Right lobe of liver (tissue), 4 donors: ENCODE results near the gene OR2F2.

Source experiments
- CTCF ChIP-seq, 4 donors: fragments of 200-600 bp in 3 of 4; fragments of 450-650 bp in 1 of 4; IDR thresholded peaks; one replicate each; pipeline versions ENCODE4 v1.5.1 to v1.8.0; 2016 to 2022; ENCODE audit warnings: antibody characterized with exemption in 4 of 4, mild to moderate bottlenecking in 2 of 4
- POLR2A ChIP-seq: fragments of 450-650 bp; IDR thresholded peaks from one replicate; pipeline ENCODE4 v1.6.1; 2017; ENCODE audit warnings: antibody characterized with exemption, mild to moderate bottlenecking
- donor health status: DM: no; HTN: no; CAD: no.
- donor health status: DM: no; HTN: no; CAD: no.
- donor health status: DM: no; HTN: yes; CAD: no.

DNA sequence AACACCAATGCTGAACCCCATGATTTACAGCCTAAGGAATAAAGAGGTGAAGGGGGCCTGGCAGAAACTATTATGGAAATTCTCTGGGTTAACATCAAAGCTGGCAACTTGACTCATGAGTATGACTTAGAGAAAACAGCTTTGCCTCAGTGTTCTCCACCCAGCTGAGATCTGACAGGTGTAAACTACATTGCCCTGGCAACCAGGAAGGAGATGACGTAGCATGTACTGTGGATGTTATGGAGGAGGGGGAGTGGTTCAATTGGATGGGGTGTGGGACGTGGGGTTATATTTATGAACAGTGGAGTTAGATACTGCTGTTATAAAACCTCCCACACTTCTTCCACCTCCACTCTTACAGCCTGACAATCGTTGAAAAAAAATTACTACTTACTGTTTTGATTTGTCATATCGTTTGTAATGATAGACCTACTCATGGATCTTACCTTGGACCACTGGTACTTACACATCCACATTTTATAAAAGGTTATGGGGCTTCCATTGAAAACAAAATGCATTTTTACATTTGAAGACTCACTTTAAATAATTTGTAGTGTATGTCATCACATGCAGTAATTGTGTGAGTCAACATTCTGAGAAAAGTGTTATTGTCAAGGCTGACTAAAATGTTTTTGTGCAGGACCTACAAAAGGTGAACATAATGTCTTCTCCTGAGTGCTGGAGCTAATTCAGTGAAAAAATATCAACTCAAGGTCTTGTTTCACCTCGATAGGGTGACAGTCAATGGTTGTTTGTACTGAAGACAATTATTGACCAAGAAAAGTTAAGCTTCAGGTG is 26.0 kb downstream of the OR2F2 start:
- TF ChIP-seq CTCF (IDR thresholded peaks at IDR 0.05) (no peak), POLR2A (no peak)
